NCI-H187 treated with DMSO at 0.1 percent for 48 hours (cell line): ENCODE results near the gene FADS1.

Experiments
- DNase-seq: peaks from one replicate; lab custom pipeline; 2025; lab: John Stamatoyannopoulos, UW

FADS1 gene

GRCh38 chr11:61776561-61777075 is 40.2 kb downstream of the FADS1 start:
- no peak for DNase-seq

- DNase-seq = no peak
Measured at GRCh38 chr11:61775606-61776554, 40.9 kb downstream of the FADS1 start.

- DNase-seq = no peak
Measured at GRCh38 chr11:61775106-61775505, 41.7 kb downstream of the FADS1 start.

GRCh38 chr11:61774411-61774810 is 42.4 kb downstream of the FADS1 start:
- no peak for DNase-seq

GRCh38 chr11:61773809-61774208 is 43.0 kb downstream of the FADS1 start:
- DNase-seq = no peak

- no peak for DNase-seq
Measured at GRCh38 chr11:61773356-61773755, 43.4 kb downstream of the FADS1 start.

GRCh38 chr11:61771985-61772455 is 44.8 kb downstream of the FADS1 start:
- DNase-seq = no peak

- DNase-seq = no peak
Measured at GRCh38 chr11:61771195-61771894, 45.5 kb downstream of the FADS1 start.

GRCh38 chr11:61769946-61770683 is 46.7 kb downstream of the FADS1 start:
- DNase-seq = no peak

GRCh38 chr11:61769169-61769920 is 47.5 kb downstream of the FADS1 start:
- DNase-seq = no peak

- no peak for DNase-seq
Measured at GRCh38 chr11:61768376-61769076, 48.3 kb downstream of the FADS1 start.

GRCh38 chr11:61766353-61766841 is 50.4 kb downstream of the FADS1 start:
- DNase-seq = no peak

- no peak for DNase-seq
Measured at GRCh38 chr11:61765550-61766253, 51.1 kb downstream of the FADS1 start.

- no peak for DNase-seq
Measured at GRCh38 chr11:61764606-61765260, 52.1 kb downstream of the FADS1 start.

GRCh38 chr11:61763930-61764605 is 52.7 kb downstream of the FADS1 start:
- DNase-seq = no peak

GRCh38 chr11:61762798-61763197 is 54.0 kb downstream of the FADS1 start:
- DNase-seq = no peak

- DNase-seq = no peak
Measured at GRCh38 chr11:61762223-61762615, 54.6 kb downstream of the FADS1 start.

GRCh38 chr11:61761440-61762222 is 55.2 kb downstream of the FADS1 start:
- DNase-seq = no peak
